A549 (cell line): ENCODE measurements around the gene ACADM. TPM values are rescaled to one million over a fixed set of nuclear protein-coding genes. Genes with fewer than 3 reads are reported as not detected.

Experiments used
- ATAC-seq, 2 experiments: fragments of 200-7000 bp in 1 of 2; fragments of >200 bp in 1 of 2; cut with Nextera tagmentation in 1 of 2; cut with Tn5 transposase in 1 of 2; 3 replicates each; pipeline versions ENCODE4 v1.8.0 to v1.9.1; 2018 to 2020; ENCODE audit warnings: mild to moderate bottlenecking in 1 of 2, moderate library complexity in 1 of 2
- CTCF ChIA-PET: fragments of 300-600 bp; sonication (Branson Sonifier 250); formaldehyde crosslinking; extraction: SDS; loops from one replicate; lab custom pipeline; 2021; ENCODE audit warnings: antibody characterized with exemption, inconsistent platforms; lab: Yijun Ruan, JAX
- POLR2A ChIA-PET: fragments of 350-600 bp; formaldehyde crosslinking; extraction: SDS; loops from one replicate; lab custom pipeline; 2021; ENCODE audit warnings: antibody characterized with exemption, inconsistent platforms; lab: Yijun Ruan, JAX
- DNase-seq, 2 experiments: peaks; one replicate each; pipeline versions ENCODE4 v3.0.0 to v3.0.0-alpha.2; 2011 to 2016; ENCODE audit warnings: low read depth in 1 of 2, low spot score in 1 of 2
- FAIRE-seq: peaks from 2 replicates; lab custom pipeline; 2011; peaks lifted over from hg19 to GRCh38; lab: Jason Lieb, UNC
- H3K27ac ChIP-seq, 2 experiments: fragments of >200 bp; sonication (Bioruptor Twin); formaldehyde crosslinking; 3 replicates each; pipeline ENCODE4 v1.5.1; 2016 to 2017
- H3K4me1 ChIP-seq: fragments of >200 bp; sonication (Bioruptor Twin); formaldehyde crosslinking; 3 replicates; pipeline ENCODE4 v1.6.1; 2016
- H3K4me2 ChIP-seq: fragments of >200 bp; sonication (Bioruptor Twin); formaldehyde crosslinking; 3 replicates; pipeline ENCODE4 v1.6.1; 2016
- H3K4me3 ChIP-seq: fragments of >200 bp; sonication (Bioruptor Twin); formaldehyde crosslinking; 3 replicates; pipeline ENCODE4 v1.5.1; 2016
- H3K9me3 ChIP-seq: fragments of >200 bp; sonication (Bioruptor Twin); formaldehyde crosslinking; 3 replicates; pipeline ENCODE4 v1.6.1; 2016
- BHLHE40 ChIP-seq: IDR thresholded peaks from 2 replicates; pipeline ENCODE4 v1.6.1; 2012; ENCODE audit warnings: low read depth, low read length, inconsistent platforms
- CBX2 ChIP-seq: fragments of 200-600 bp; sonication (generic); IDR thresholded peaks from 2 replicates; pipeline ENCODE4 v1.6.1; 2016; ENCODE audit warnings: low read depth, mild to moderate bottlenecking, borderline replicate concordance
- CBX8 ChIP-seq: fragments of 200-600 bp; sonication (generic); IDR thresholded peaks from 2 replicates; pipeline ENCODE4 v1.6.1; 2016
- CEBPB ChIP-seq, 2 experiments: fragments of >200 bp in 1 of 2; sonication (Bioruptor Twin) in 1 of 2; formaldehyde crosslinking in 1 of 2; IDR thresholded peaks; 2 replicates each; pipeline ENCODE4 v1.6.1; 2012 to 2016
- EHF ChIP-seq: fragments of 250-450 bp; sonication (Bioruptor Pico); IDR thresholded peaks from 2 replicates; pipeline ENCODE4 v1.5.0; 2020; ENCODE audit warnings: mild to moderate bottlenecking
- ESRRA ChIP-seq: fragments of 150-350 bp; IDR thresholded peaks from 2 replicates; pipeline ENCODE4 v1.6.1; 2014; ENCODE audit warnings: mild to moderate bottlenecking, low read length, borderline replicate concordance
- FOSL2 ChIP-seq, 2 experiments: fragments of 450-650 bp in 1 of 2; fragments of >200 bp in 1 of 2; sonication (Bioruptor Twin) in 1 of 2; formaldehyde crosslinking; IDR thresholded peaks; 2 replicates each; pipeline versions ENCODE4 v1.5.0 to v1.6.1; 2016 to 2020; ENCODE audit warnings: mild to moderate bottlenecking in 1 of 2, moderate library complexity in 1 of 2
- HES2 ChIP-seq: fragments of >200 bp; sonication (Bioruptor Twin); formaldehyde crosslinking; IDR thresholded peaks from 2 replicates; pipeline ENCODE4 v1.6.1; 2016
- HEYL ChIP-seq: fragments of 250-450 bp; sonication (Bioruptor Pico); IDR thresholded peaks from 2 replicates; pipeline ENCODE4 v1.8.0; 2021; ENCODE audit warnings: mild to moderate bottlenecking, moderate library complexity
- JUN ChIP-seq, 2 experiments: fragments of >200 bp; sonication (Bioruptor Twin); formaldehyde crosslinking; IDR thresholded peaks; 2 replicates in 1 of 2; 3 replicates in 1 of 2; pipeline ENCODE4 v1.6.1; 2016 to 2017
- JUNB ChIP-seq: fragments of >200 bp; sonication (Bioruptor Twin); formaldehyde crosslinking; IDR thresholded peaks from 2 replicates; pipeline ENCODE4 v1.6.1; 2016
- MAFK ChIP-seq: fragments of 450-650 bp; IDR thresholded peaks from 2 replicates; pipeline ENCODE4 v1.6.1; 2014; ENCODE audit not compliant: partially characterized antibody
- NFE2L2 ChIP-seq: fragments of 150-350 bp; conservative IDR thresholded peaks from 2 replicates; pipeline ENCODE4 v1.6.1; 2014; ENCODE audit warnings: low read length
- POLR2AphosphoS2 ChIP-seq: conservative IDR thresholded peaks from 2 replicates; pipeline ENCODE4 v1.6.1; 2012; ENCODE audit warnings: low read length, improper control_type of control experiment, inconsistent platforms
- RARB ChIP-seq: fragments of 250-450 bp; sonication (Bioruptor Pico); IDR thresholded peaks from 2 replicates; pipeline ENCODE4 v1.8.0; 2021; ENCODE audit warnings: mild to moderate bottlenecking, moderate library complexity
- RCOR1 ChIP-seq: fragments of 150-350 bp; IDR thresholded peaks from 2 replicates; pipeline ENCODE4 v1.6.1; 2014; ENCODE audit warnings: antibody characterized with exemption, low read length, low read depth
- REST ChIP-seq: fragments of 200-600 bp; sonication (generic); IDR thresholded peaks from 2 replicates; pipeline ENCODE4 v1.6.1; 2016; ENCODE audit warnings: antibody characterized with exemption, mild to moderate bottlenecking, moderate library complexity
- RFX5 ChIP-seq: fragments of 450-650 bp; IDR thresholded peaks from 2 replicates; pipeline ENCODE4 v1.7.1; 2014; ENCODE audit warnings: antibody characterized with exemption, mild to moderate bottlenecking, moderate library complexity
- SMC3 ChIP-seq: fragments of >200 bp; sonication (Bioruptor Twin); formaldehyde crosslinking; IDR thresholded peaks from 3 replicates; pipeline ENCODE4 v1.6.1; 2018; ENCODE audit warnings: inconsistent platforms
- ZFP36 ChIP-seq: fragments of 450-650 bp; IDR thresholded peaks from 2 replicates; pipeline ENCODE4 v1.6.1; 2014; ENCODE audit warnings: borderline replicate concordance; ENCODE audit not compliant: partially characterized antibody
- ZNF302 ChIP-seq: fragments of 250-450 bp; sonication (Bioruptor Pico); IDR thresholded peaks from 2 replicates; pipeline ENCODE4 v1.9.0; 2021; ENCODE audit warnings: inconsistent platforms, mild to moderate bottlenecking, moderate library complexity
- WGBS: methylation state at CpG from one replicate; pipeline ENCODE4 v1.1.6; 2017; ENCODE audit errors: missing lambda C conversion rate; 5-methylcytosine and 5-hydroxymethylcytosine counted together
- polyA plus RNA-seq, 4 experiments: library from polyadenylated mRNA; depleted of rRNA in 3 of 4; stranded (reverse); fragments of >200 nt; fragmentation: RNase III in 1 of 4; extraction: RNeasy Plus Mini Kit Qiagen cat#74134 plus additional on column Dnase treatment in 1 of 4; gene quantifications; 2 replicates in 3 of 4; 3 replicates in 1 of 4; pipeline ENCODE4 v1.2.3, GENCODE V29; 2011 to 2017
- TF ChIP-seq, protein P1 (sequence below): IDR thresholded peaks from 2 replicates; pipeline ENCODE4 v1.6.1; 2012

Gene ACADM
- polyA plus RNA-seq, 2 of the 4 experiments (the other 2 are of a cell fraction): 45.1 to 45.4 TPM

DNA sequence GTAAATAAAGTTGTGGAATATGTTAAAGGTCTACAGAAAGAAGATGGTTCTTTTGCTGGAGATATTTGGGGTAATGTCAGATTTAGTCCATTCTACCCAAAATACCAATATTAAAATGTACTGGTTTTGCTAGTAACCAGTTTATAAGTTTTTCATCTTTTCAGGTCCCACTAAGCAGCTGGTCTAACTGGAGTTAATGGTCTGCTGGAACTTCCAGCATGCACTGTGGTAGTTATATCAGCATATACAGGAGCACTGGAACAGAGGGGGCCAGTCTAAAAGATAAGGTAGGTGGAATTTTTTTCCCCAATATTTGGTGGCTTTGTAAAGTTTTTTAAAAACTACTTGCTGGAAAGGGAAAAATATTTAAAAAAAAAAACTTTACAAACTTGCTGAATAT, 65.5 kb downstream of the ACADM start:
- H3K4me1 ChIP-seq: peaks cover 30% of the 10 kb centered on the region
- FAIRE-seq: no peak

DNA sequence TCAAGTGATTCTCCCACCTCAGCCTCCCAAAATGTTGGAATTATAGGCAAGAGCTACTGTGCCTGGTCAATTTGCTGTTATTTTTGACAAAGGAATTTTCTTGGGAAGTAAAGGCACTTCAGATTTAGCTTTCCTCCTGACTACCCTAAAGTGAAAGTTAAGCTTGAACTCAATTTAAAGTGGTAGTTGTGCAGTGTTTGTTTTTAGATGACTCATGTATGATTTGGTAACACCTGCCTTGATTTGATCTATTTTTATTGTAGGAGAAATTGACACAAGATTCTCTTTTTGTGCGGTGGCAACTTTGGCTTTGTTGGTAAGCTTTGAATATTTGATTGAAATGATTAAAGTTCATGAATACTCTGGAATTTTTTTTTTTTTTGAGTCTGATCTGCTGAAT, 66.5 kb downstream of the ACADM start:
- no peak for FAIRE-seq
- CTCF ChIA-PET: no interaction called here
- Histone ChIP-seq H3K4me3 (peak overlapping the region; percentile 60; the same call in 2 of the 3 replicates), H3K4me1 (peaks cover 30% of the 10 kb centered on the region), H3K27ac (peak overlapping the region in 1 of 2 experiments; percentile 51; a peak in 3 of 6 replicates), H3K9me3 (no peaks in the 10 kb centered on the region), H3K4me2 (peak overlapping the region; percentile 97)
- ATAC-seq: no peak
- DNase-seq: no peak
- TF ChIP-seq CEBPB (IDR thresholded peaks at IDR 0.05): 0 out of 4 replicates have a peak, but pooled peaks of 1 of the 2 experiments have one; percentile 21
- 0 out of 2 replicates have a peak, but pooled peaks have one; percentile 18 for TF ChIP-seq JUNB
- TF ChIP-seq FOSL2 (IDR thresholded peaks at IDR 0.05): 0 out of 2 replicates have a peak, but pooled peaks have one; percentile 13
- peak; percentile 72 for TF ChIP-seq FOSL2 (CRISPR knock-in tag; IDR thresholded peaks at IDR 0.05)
- TF ChIP-seq EHF: no peak
- POLR2A ChIA-PET: no interaction called here
- 32% methylated on average over 1 of the region's 1 CpG for WGBS

More for the DNA sequence above, 65.5 kb downstream of the ACADM start:
- peak overlapping the region; percentile 60; the same call in 2 of the 3 replicates for H3K4me3 ChIP-seq
- no peak overlapping the region; a peak in 1 of 6 replicates for H3K27ac ChIP-seq
- no peak for DNase-seq
- TF ChIP-seq ZFP36 (no peak), CBX2 (no peak), NFE2L2 (no peak), HEYL (CRISPR knock-in tag) (no peak), CBX8 (no peak), JUN (IDR thresholded peaks at IDR 0.05) (no peak), REST (no peak), SMC3 (no peak), ZNF302 (CRISPR knock-in tag) (no peak), BHLHE40 (no peak), MAFK (no peak), RFX5 (no peak), HES2 (no peak), RARB (CRISPR knock-in tag) (no peak), RCOR1 (no peak), ESRRA (no peak), POLR2AphosphoS2 (no peak)
- TF ChIP-seq, protein P1, sequence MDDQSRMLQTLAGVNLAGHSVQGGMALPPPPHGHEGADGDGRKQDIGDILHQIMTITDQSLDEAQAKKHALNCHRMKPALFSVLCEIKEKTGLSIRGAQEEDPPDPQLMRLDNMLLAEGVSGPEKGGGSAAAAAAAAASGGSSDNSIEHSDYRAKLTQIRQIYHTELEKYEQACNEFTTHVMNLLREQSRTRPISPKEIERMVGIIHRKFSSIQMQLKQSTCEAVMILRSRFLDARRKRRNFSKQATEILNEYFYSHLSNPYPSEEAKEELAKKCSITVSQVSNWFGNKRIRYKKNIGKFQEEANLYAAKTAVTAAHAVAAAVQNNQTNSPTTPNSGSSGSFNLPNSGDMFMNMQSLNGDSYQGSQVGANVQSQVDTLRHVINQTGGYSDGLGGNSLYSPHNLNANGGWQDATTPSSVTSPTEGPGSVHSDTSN: no peak
- TF ChIP-seq, all 56 proteins: peak for 0
- H3K9me3 ChIP-seq: no peaks in the 10 kb centered on the region
- peak overlapping the region; percentile 97 for H3K4me2 ChIP-seq
- ATAC-seq: no peak
- CTCF ChIA-PET: no interaction called here
- POLR2A ChIA-PET: no interaction called here
